HEK293T (cell line): ENCODE measurements around the gene MAST4.
A peak's percentile ranks its signal among the peaks of the same experiment; 100 is the strongest.

Source experiments
- CTCF ChIA-PET: fragments of 350-600 bp; formaldehyde crosslinking; extraction: SDS; loops from one replicate; lab custom pipeline; 2021; ENCODE audit warnings: antibody characterized with exemption, inconsistent platforms; lab: Yijun Ruan, JAX
- POLR2A ChIA-PET: fragments of 350-600 bp; formaldehyde crosslinking; extraction: SDS; loops from one replicate; lab custom pipeline; 2020; ENCODE audit warnings: antibody characterized with exemption, inconsistent platforms; lab: Yijun Ruan, JAX
- DNase-seq: peaks from one replicate; pipeline ENCODE4 v3.0.0; 2012; ENCODE audit warnings: mixed read lengths; ENCODE audit errors: extremely low spot score
- ARNT ChIP-seq: fragments of 450-650 bp; IDR thresholded peaks from 2 replicates; pipeline ENCODE4 v1.6.1; 2017; ENCODE audit warnings: mild to moderate bottlenecking
- BHLHE40 ChIP-seq: fragments of 450-650 bp; IDR thresholded peaks from 2 replicates; pipeline ENCODE4 v1.6.1; 2016; ENCODE audit warnings: mild to moderate bottlenecking, moderate library complexity, borderline replicate concordance
- CTBP1 ChIP-seq: fragments of 450-650 bp; IDR thresholded peaks from 2 replicates; pipeline ENCODE4 v1.6.1; 2016; ENCODE audit warnings: borderline replicate concordance
- ELF4 ChIP-seq: fragments of 450-650 bp; IDR thresholded peaks from 2 replicates; pipeline ENCODE4 v1.6.1; 2017; ENCODE audit warnings: antibody characterized with exemption
- FOXA1 ChIP-seq: fragments of 450-650 bp; IDR thresholded peaks from 2 replicates; pipeline ENCODE4 v1.6.1; 2016; ENCODE audit warnings: mild to moderate bottlenecking
- FOXK2 ChIP-seq: fragments of 450-650 bp; IDR thresholded peaks from 2 replicates; pipeline ENCODE4 v1.6.1; 2016; ENCODE audit warnings: mild to moderate bottlenecking
- FOXM1 ChIP-seq: fragments of 450-650 bp; IDR thresholded peaks from 2 replicates; pipeline ENCODE4 v1.6.1; 2017; ENCODE audit warnings: mild to moderate bottlenecking, borderline replicate concordance
- HDGF ChIP-seq: fragments of 450-650 bp; IDR thresholded peaks from 2 replicates; pipeline ENCODE4 v1.6.1; 2017; ENCODE audit warnings: antibody characterized with exemption, borderline replicate concordance
- L3MBTL2 ChIP-seq: fragments of 450-650 bp; conservative IDR thresholded peaks from 2 replicates; pipeline ENCODE4 v1.6.1; 2016; ENCODE audit warnings: mild to moderate bottlenecking
- LEF1 ChIP-seq: fragments of 450-650 bp; IDR thresholded peaks from 2 replicates; pipeline ENCODE4 v1.6.1; 2017; ENCODE audit warnings: mild to moderate bottlenecking, borderline replicate concordance
- NFRKB ChIP-seq: fragments of 450-650 bp; IDR thresholded peaks from 2 replicates; pipeline ENCODE4 v1.6.1; 2016; ENCODE audit warnings: mild to moderate bottlenecking, moderate library complexity
- PKNOX1 ChIP-seq: fragments of 450-650 bp; IDR thresholded peaks from 2 replicates; pipeline ENCODE4 v1.6.1; 2016
- SP1 ChIP-seq: fragments of 450-650 bp; IDR thresholded peaks from 2 replicates; pipeline ENCODE4 v1.6.1; 2017
- SUZ12 ChIP-seq: fragments of 450-650 bp; IDR thresholded peaks from 2 replicates; pipeline ENCODE4 v1.6.1; 2016; ENCODE audit warnings: mild to moderate bottlenecking
- TARDBP ChIP-seq: fragments of 450-650 bp; IDR thresholded peaks from 2 replicates; pipeline ENCODE4 v1.6.1; 2016
- ZNF384 ChIP-seq: fragments of 450-650 bp; IDR thresholded peaks from 2 replicates; pipeline ENCODE4 v1.6.1; 2016

MAST4 gene

GRCh38 chr5:66872736-66873331 is 276.6 kb downstream of the MAST4 start:
- DNase-seq = no peak
- ChIA-PET CTCF (interaction anchor here (0.6 kb wide), 1 partner anchor 8 kb away, joined by 3 read pairs; no protein-coding TSS in a partner anchor), POLR2A (no interaction called here)
- TF ChIP-seq L3MBTL2 (peak; percentile 38; the same call in 1 of the 2 replicates), LEF1 (no peak), PKNOX1 (no peak)

- DNase-seq = no peak
- ChIA-PET POLR2A (no interaction called here), CTCF (no interaction called here)
- TF ChIP-seq FOXK2 = no peak
- no peak for TF ChIP-seq CTBP1
- TF ChIP-seq FOXM1 = no peak
- TF ChIP-seq TARDBP = no peak
- TF ChIP-seq ARNT = no peak
Observed at GRCh38 chr5:66874004-66874403, 277.8 kb downstream of the MAST4 start.

GRCh38 chr5:66875315-66875714 is 279.1 kb downstream of the MAST4 start:
- POLR2A ChIA-PET = no interaction called here
- CTCF ChIA-PET = no interaction called here
- no peak for DNase-seq
- TF ChIP-seq ELF4 = no peak
- TF ChIP-seq FOXM1 = no peak
- no peak for TF ChIP-seq BHLHE40
- no peak for TF ChIP-seq ARNT
- TF ChIP-seq PKNOX1 = no peak
- TF ChIP-seq NFRKB = no peak
- no peak for TF ChIP-seq HDGF
- no peak for TF ChIP-seq TARDBP
- no peak for TF ChIP-seq SP1
- TF ChIP-seq L3MBTL2 = no peak
- TF ChIP-seq CTBP1 = no peak

GRCh38 chr5:66876266-66876807 is 280.1 kb downstream of the MAST4 start:
- TF ChIP-seq ARNT (no peak), L3MBTL2 (no peak)
- POLR2A ChIA-PET = no interaction called here
- DNase-seq = no peak
- CTCF ChIA-PET = no interaction called here

- CTCF ChIA-PET = interaction anchor here (0.5 kb wide), 1 partner anchor 12 kb away, joined by 8 read pairs; no protein-coding TSS in a partner anchor
- TF ChIP-seq PKNOX1 (no peak), SUZ12 (no peak), FOXK2 (no peak), CTBP1 (no peak), FOXM1 (no peak), FOXA1 (no peak), SP1 (no peak), BHLHE40 (no peak), LEF1 (no peak), ARNT (no peak), ELF4 (no peak), ZNF384 (no peak), HDGF (no peak), NFRKB (no peak)
- no peak for DNase-seq
- POLR2A ChIA-PET = no interaction called here
Observed at GRCh38 chr5:66877843-66878242, 281.6 kb downstream of the MAST4 start.

GRCh38 chr5:66880401-66880800 is 284.2 kb downstream of the MAST4 start:
- ChIA-PET CTCF (interaction anchor here (0.6 kb wide), 1 partner anchor 195 kb away, joined by 3 read pairs; no protein-coding TSS in a partner anchor), POLR2A (no interaction called here)

More at GRCh38 chr5:66880401-66880800, 284.2 kb downstream of the MAST4 start:
- TF ChIP-seq FOXM1 = no peak
- TF ChIP-seq HDGF = no peak
- TF ChIP-seq FOXA1 = no peak
- no peak for TF ChIP-seq BHLHE40
- TF ChIP-seq CTBP1 = no peak
- no peak for TF ChIP-seq SUZ12
- no peak for TF ChIP-seq PKNOX1
- no peak for TF ChIP-seq L3MBTL2
- no peak for TF ChIP-seq TARDBP
- no peak for TF ChIP-seq FOXK2
- TF ChIP-seq LEF1 = no peak
- no peak for TF ChIP-seq ZNF384
- DNase-seq = no peak
